Neuronal stem cell (in vitro differentiated cells): ENCODE data around the gene ARL2BP.
A peak's percentile ranks its signal among the peaks of the same experiment; 100 is the strongest.

Source experiments
- DNase-seq: peaks from one replicate; pipeline ENCODE4 v3.0.0-alpha.2; 2013; ENCODE audit warnings: low spot score
- H2AFZ ChIP-seq: one replicate; pipeline ENCODE4 v1.6.1; 2013; ENCODE audit warnings: mild to moderate bottlenecking, low read length, inconsistent platforms
- H2AK5ac ChIP-seq: 2 replicates; pipeline ENCODE4 v1.6.1; 2013; ENCODE audit warnings: low read depth, mild to moderate bottlenecking, inconsistent platforms, low read length, moderate library complexity, mixed read lengths
- H2BK120ac ChIP-seq: 2 replicates; pipeline ENCODE4 v1.6.1; 2013; ENCODE audit warnings: low read depth, mild to moderate bottlenecking, inconsistent platforms, low read length, moderate library complexity, mixed read lengths
- H2BK12ac ChIP-seq: one replicate; pipeline ENCODE4 v1.6.1; 2013; ENCODE audit warnings: low read length, inconsistent platforms
- H2BK15ac ChIP-seq: 2 replicates; pipeline ENCODE4 v1.6.1; 2013; ENCODE audit warnings: mild to moderate bottlenecking, low read length, inconsistent platforms, mixed read lengths
- H2BK5ac ChIP-seq: one replicate; pipeline ENCODE4 v1.6.1; 2013; ENCODE audit warnings: inconsistent platforms, mild to moderate bottlenecking, low read length, moderate library complexity
- H3K14ac ChIP-seq: one replicate; pipeline ENCODE4 v1.6.1; 2013; ENCODE audit warnings: low read length, inconsistent platforms
- H3K18ac ChIP-seq: 2 replicates; pipeline ENCODE4 v1.6.1; 2013; ENCODE audit warnings: low read length, inconsistent platforms
- H3K23ac ChIP-seq: 2 replicates; pipeline ENCODE4 v1.6.1; 2013; ENCODE audit warnings: low read depth, mild to moderate bottlenecking, mixed read lengths, low read length, inconsistent platforms; ENCODE audit not compliant: poor library complexity
- H3K27ac ChIP-seq: replicated peaks from 3 replicates; pipeline ENCODE4 v1.5.1; 2013; ENCODE audit warnings: low read length, inconsistent platforms
- H3K27me3 ChIP-seq, 3 experiments: 2 replicates each; pipeline ENCODE4 v1.6.1; 2013; ENCODE audit warnings: low read length in 3 of 3, mild to moderate bottlenecking in 2 of 3, inconsistent platforms in 1 of 3, low read depth in 1 of 3, mixed read lengths in 1 of 3, moderate library complexity in 1 of 3; ENCODE audit not compliant: control insufficient read depth in 3 of 3, insufficient read depth in 3 of 3
- H3K36me3 ChIP-seq, 2 donors: replicated peaks in 1 of 2; 2 replicates each; pipeline ENCODE4 v1.6.1; 2013; ENCODE audit warnings: low read length in 2 of 2; ENCODE audit not compliant: control insufficient read depth in 2 of 2, insufficient read depth in 2 of 2
- H3K4ac ChIP-seq: 2 replicates; pipeline ENCODE4 v1.6.1; 2013; ENCODE audit warnings: inconsistent platforms, mild to moderate bottlenecking, low read length, moderate library complexity
- H3K4me1 ChIP-seq, 2 donors: 1 replicate in 1 of 2; 2 replicates in 1 of 2; pipeline ENCODE4 v1.6.1; 2013; ENCODE audit warnings: low read length in 2 of 2, low read depth in 1 of 2; ENCODE audit not compliant: control insufficient read depth in 2 of 2, insufficient read depth in 1 of 2
- H3K4me2 ChIP-seq: one replicate; pipeline ENCODE4 v1.6.1; 2013; ENCODE audit warnings: mild to moderate bottlenecking, low read length, inconsistent platforms; ENCODE audit not compliant: insufficient read depth, poor library complexity, severe bottlenecking
- H3K4me3 ChIP-seq, 2 donors: 2 replicates each; pipeline ENCODE4 v1.5.1; 2013; ENCODE audit warnings: low read length in 2 of 2, mild to moderate bottlenecking in 2 of 2, inconsistent platforms in 1 of 2, moderate library complexity in 1 of 2
- H3K79me1 ChIP-seq: one replicate; pipeline ENCODE4 v1.6.1; 2013; ENCODE audit warnings: low read depth, mild to moderate bottlenecking, inconsistent platforms, low read length, moderate library complexity
- H3K9ac ChIP-seq: one replicate; pipeline ENCODE4 v1.6.1; 2013; ENCODE audit warnings: mild to moderate bottlenecking, low read depth, low read length, inconsistent platforms; ENCODE audit not compliant: poor library complexity
- H3K9me3 ChIP-seq, 2 donors: replicated peaks in 1 of 2; 2 replicates each; pipeline versions ENCODE3 to v1.6.1; 2013; ENCODE audit warnings: low read length in 2 of 2, mild to moderate bottlenecking in 2 of 2, inconsistent platforms in 1 of 2, low read depth in 1 of 2, mixed read lengths in 1 of 2, moderate library complexity in 1 of 2; ENCODE audit not compliant: control insufficient read depth in 2 of 2, insufficient read depth in 1 of 2
- H4K8ac ChIP-seq: one replicate; pipeline ENCODE4 v1.6.1; 2013; ENCODE audit warnings: low read depth, mild to moderate bottlenecking, inconsistent platforms, low read length, moderate library complexity
- H4K91ac ChIP-seq: one replicate; pipeline ENCODE4 v1.6.1; 2013; ENCODE audit warnings: low read length, low read depth, mild to moderate bottlenecking, inconsistent platforms; ENCODE audit not compliant: poor library complexity
- WGBS, 2 donors: extraction: QIAGEN DNeasy Blood & Tissue Kit; methylation state at CpG; one replicate each; pipeline ENCODE4 v1.1.7; 2013; ENCODE audit warnings: missing lambda C conversion rate in 2 of 2, mixed read lengths in 1 of 2; ENCODE audit not compliant: insufficient read length in 2 of 2, insufficient replicate concordance in 1 of 2; ENCODE audit errors: extremely low coverage in 2 of 2; 5-methylcytosine and 5-hydroxymethylcytosine counted together

The ARL2BP gene

DNA sequence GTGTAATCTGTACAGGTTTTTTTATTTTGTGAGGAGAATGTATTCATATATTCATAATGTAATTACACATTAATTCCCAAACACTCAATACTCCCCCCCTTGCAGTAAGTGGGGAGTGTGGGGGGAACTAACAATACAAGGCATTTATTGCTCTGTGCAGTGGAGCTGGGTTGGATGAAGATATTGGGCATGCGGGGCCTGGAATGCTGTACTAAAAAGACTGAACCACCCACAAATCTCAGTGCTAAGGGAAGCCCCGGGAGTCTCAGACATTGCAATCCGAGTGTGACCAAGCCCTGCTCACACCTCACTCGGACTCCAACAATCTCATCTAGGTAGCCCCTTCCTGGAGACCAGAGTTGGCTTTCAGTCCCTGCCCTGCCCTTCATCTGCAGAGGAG is 33.4 kb downstream of the ARL2BP start:
- Histone ChIP-seq H3K4ac (no peak overlapping the region), H3K18ac (peak overlapping the region; percentile 13), H4K91ac (no peak overlapping the region), H3K23ac (no peak overlapping the region), H2BK5ac (no peak overlapping the region), H3K14ac (peak overlapping the region; percentile 42), H3K4me1 (peaks cover 2 to 6% of the 10 kb centered on the region in 2 donors), H2BK12ac (peak overlapping the region; percentile 26), H3K36me3 (no peaks in the 10 kb centered on the region), H3K4me3 (no peak overlapping the region), H3K4me2 (no peak overlapping the region), H2BK15ac (no peak overlapping the region), H4K8ac (no peak overlapping the region), H2AK5ac (no peak overlapping the region), H3K27ac (no peak overlapping the region), H2BK120ac (no peak overlapping the region), H2AFZ (no peak overlapping the region), H3K9me3 (no peaks in the 10 kb centered on the region), H3K79me1 (no peaks in the 10 kb centered on the region), H3K27me3 (peaks cover 0 to 26% (median 8%) of the 10 kb centered on the region in 3 experiments), H3K9ac (no peak overlapping the region)
- no peak for DNase-seq
- WGBS, 2 donors, result no CpG with 5 or more reads among the region's 4 CpGs

- no peak overlapping the region for H4K8ac ChIP-seq
- H2BK15ac ChIP-seq, result peak overlapping the region; percentile 54
- no peak overlapping the region for H3K4me3 ChIP-seq
- H3K36me3 ChIP-seq, result no peaks in the 10 kb centered on the region
- DNase-seq, result no peak
- H3K4me1 ChIP-seq, result peaks cover 4 to 6% of the 10 kb centered on the region in 2 donors
- no peak overlapping the region for H2BK120ac ChIP-seq
- no peak overlapping the region for H3K4me2 ChIP-seq
- peaks cover 12 to 41% (median 24%) of the 10 kb centered on the region in 3 experiments for H3K27me3 ChIP-seq
- H3K9me3 ChIP-seq, result peaks cover 0 to 2% of the 10 kb centered on the region in 2 donors
- H4K91ac ChIP-seq, result no peak overlapping the region
- no peak overlapping the region for H3K14ac ChIP-seq
- no peak overlapping the region for H3K27ac ChIP-seq
- H3K23ac ChIP-seq, result no peak overlapping the region
- no peak overlapping the region for H3K4ac ChIP-seq
- WGBS, 2 donors, result no CpG with 5 or more reads among the region's 7 CpGs
- no peak overlapping the region for H2AFZ ChIP-seq
- H2BK5ac ChIP-seq, result no peak overlapping the region
- no peak overlapping the region for H2AK5ac ChIP-seq
- H3K9ac ChIP-seq, result no peak overlapping the region
- H3K18ac ChIP-seq, result peak overlapping the region; percentile 20
- H2BK12ac ChIP-seq, result no peak overlapping the region
- no peaks in the 10 kb centered on the region for H3K79me1 ChIP-seq
Observed at GRCh38 chr16:57279780-57280638, 35.0 kb downstream of the ARL2BP start.

- Histone ChIP-seq H3K9ac (no peak overlapping the region), H4K91ac (no peak overlapping the region), H4K8ac (no peak overlapping the region), H3K27ac (no peak overlapping the region), H3K9me3 (peaks cover 0 to 2% of the 10 kb centered on the region in 2 donors), H2AFZ (no peak overlapping the region), H3K23ac (no peak overlapping the region), H2AK5ac (no peak overlapping the region), H2BK15ac (peak overlapping the region; percentile 5), H3K4me3 (no peak overlapping the region), H3K14ac (no peak overlapping the region), H3K4ac (no peak overlapping the region), H3K4me2 (no peak overlapping the region), H3K36me3 (no peaks in the 10 kb centered on the region), H3K27me3 (peaks cover 12 to 56% (median 28%) of the 10 kb centered on the region in 3 experiments), H2BK12ac (no peak overlapping the region), H3K79me1 (no peaks in the 10 kb centered on the region), H2BK5ac (no peak overlapping the region), H3K4me1 (peaks cover 3 to 4% of the 10 kb centered on the region in 2 donors), H2BK120ac (no peak overlapping the region), H3K18ac (no peak overlapping the region)
- DNase-seq, result no peak
- no CpG with 5 or more reads among the region's 3 CpGs for WGBS, 2 donors
Observed at GRCh38 chr16:57281791-57282190, 36.7 kb downstream of the ARL2BP start.

DNA sequence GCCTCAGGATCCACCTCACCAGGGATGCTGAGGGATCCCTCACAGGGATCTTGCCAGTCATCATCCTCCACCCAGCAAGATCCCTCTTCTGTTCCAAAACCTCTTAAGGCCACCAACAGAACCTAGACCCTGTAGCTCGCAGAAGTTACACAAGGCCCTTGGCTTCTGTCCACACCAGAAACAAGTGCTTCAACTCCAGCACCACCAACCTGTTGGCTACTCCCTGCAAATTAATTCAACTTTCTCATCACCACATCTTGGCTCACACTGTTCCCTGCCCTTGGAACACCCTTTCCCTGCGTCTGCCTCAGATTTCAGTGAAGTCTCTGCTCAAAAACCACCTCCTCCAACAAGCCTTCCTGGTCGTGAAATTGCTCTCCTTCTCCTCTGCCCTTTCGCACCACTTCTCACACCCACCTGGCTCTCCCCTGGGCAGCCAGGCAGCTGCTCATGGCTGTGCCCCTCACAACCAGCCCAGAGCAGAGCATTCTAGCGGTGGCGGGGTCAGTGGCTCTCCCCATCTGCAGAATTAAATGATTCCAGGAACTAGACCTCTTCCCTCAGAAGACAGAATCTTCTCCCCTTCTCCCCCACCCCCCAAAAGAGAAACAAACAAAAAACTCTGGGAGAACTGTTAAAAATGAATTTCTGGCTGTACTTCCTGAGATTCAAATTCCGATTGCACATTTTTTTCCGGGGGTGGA is 37.6 kb downstream of the ARL2BP start:
- Histone ChIP-seq H3K27ac (no peak overlapping the region), H2BK5ac (no peak overlapping the region), H2BK120ac (no peak overlapping the region), H3K9me3 (peaks cover 0 to 2% of the 10 kb centered on the region in 2 donors), H2AK5ac (no peak overlapping the region), H3K4me3 (no peak overlapping the region), H3K4ac (no peak overlapping the region), H2BK15ac (no peak overlapping the region), H4K91ac (no peak overlapping the region), H3K23ac (no peak overlapping the region), H3K18ac (no peak overlapping the region), H3K36me3 (no peaks in the 10 kb centered on the region), H3K9ac (no peak overlapping the region), H4K8ac (no peak overlapping the region), H3K4me2 (no peak overlapping the region), H2BK12ac (no peak overlapping the region), H3K27me3 (peaks cover 12 to 56% (median 28%) of the 10 kb centered on the region in 3 experiments), H3K79me1 (no peaks in the 10 kb centered on the region), H2AFZ (no peak overlapping the region), H3K4me1 (peaks cover 0 to 4% of the 10 kb centered on the region in 2 donors), H3K14ac (no peak overlapping the region)
- DNase-seq, result no peak
- no CpG with 5 or more reads among the region's 8 CpGs for WGBS, 2 donors
